Measurements from ENCODE around the gene ASTN2.

DNA sequence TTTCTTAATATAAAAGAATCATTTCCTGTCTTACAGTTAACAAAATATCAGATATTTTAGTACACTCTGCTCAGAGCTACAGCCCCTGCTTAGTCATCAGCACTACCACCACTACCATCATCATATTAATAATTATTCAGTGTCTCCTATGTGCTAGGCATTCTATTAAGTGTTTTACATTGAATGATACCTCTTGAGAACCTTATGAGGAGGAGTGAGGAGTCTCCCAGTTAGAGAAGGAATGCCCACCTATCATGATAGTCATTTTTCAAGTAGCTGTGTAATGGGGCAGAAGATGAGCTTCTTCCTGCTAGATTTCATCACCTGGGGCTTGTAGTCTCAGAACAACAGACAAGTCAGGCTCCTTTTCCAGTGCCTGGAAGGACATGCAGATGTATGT is 489.7 kb downstream of the ASTN2 start:
- TF ChIP-seq, protein P1, sequence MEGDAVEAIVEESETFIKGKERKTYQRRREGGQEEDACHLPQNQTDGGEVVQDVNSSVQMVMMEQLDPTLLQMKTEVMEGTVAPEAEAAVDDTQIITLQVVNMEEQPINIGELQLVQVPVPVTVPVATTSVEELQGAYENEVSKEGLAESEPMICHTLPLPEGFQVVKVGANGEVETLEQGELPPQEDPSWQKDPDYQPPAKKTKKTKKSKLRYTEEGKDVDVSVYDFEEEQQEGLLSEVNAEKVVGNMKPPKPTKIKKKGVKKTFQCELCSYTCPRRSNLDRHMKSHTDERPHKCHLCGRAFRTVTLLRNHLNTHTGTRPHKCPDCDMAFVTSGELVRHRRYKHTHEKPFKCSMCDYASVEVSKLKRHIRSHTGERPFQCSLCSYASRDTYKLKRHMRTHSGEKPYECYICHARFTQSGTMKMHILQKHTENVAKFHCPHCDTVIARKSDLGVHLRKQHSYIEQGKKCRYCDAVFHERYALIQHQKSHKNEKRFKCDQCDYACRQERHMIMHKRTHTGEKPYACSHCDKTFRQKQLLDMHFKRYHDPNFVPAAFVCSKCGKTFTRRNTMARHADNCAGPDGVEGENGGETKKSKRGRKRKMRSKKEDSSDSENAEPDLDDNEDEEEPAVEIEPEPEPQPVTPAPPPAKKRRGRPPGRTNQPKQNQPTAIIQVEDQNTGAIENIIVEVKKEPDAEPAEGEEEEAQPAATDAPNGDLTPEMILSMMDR (IDR thresholded peaks at IDR 0.05): no peak
- TF ChIP-seq POLR2A (IDR thresholded peaks at IDR 0.05): no peak

Data from right lobe of liver (tissue), 4 donors.